Measurements from ENCODE around the gene CCBE1.

- no peak for TF ChIP-seq SIN3A (IDR thresholded peaks at IDR 0.05; ENCODE audit: borderline replicate concordance, insufficient read depth, low read length)
- no peak for TF ChIP-seq POLR2AphosphoS5 (IDR thresholded peaks at IDR 0.05; ENCODE audit: low read depth, low read length)
- no peak for TF ChIP-seq FOXP2 (optimal IDR thresholded peaks at IDR 0.05; ENCODE audit: borderline replicate concordance, extremely low read depth, extremely low read length, insufficient read depth)
- TF ChIP-seq REST (IDR thresholded peaks at IDR 0.05; ENCODE audit: insufficient read depth in 1 of 2, low read depth in 2 of 2, low read length in 2 of 2), result no peak
Measured at GRCh38 chr18:59387687-59388565, 309.3 kb downstream of the CCBE1 start.

All from PFSK-1 (cell line).